HepG2 (cell line): ENCODE measurements around the gene C1orf159. TPM values are rescaled to one million over a fixed set of nuclear protein-coding genes. Genes with fewer than 3 reads are reported as not detected.
A peak's percentile ranks its signal among the peaks of the same experiment; 100 is the strongest.

Experiments used
- ATF7 ChIP-seq, 2 experiments: fragments of 450-650 bp in 1 of 2; sonication (generic) in 1 of 2; formaldehyde crosslinking in 1 of 2; IDR thresholded peaks; 2 replicates each; pipeline versions ENCODE4 v1.4.0 to v1.6.1; 2016 to 2020; ENCODE audit warnings: antibody characterized with exemption in 1 of 2, mild to moderate bottlenecking in 1 of 2, missing genetic modification reagents in 1 of 2
- EP300 ChIP-seq, 3 experiments: sonication (generic) in 1 of 3; formaldehyde crosslinking in 1 of 3; IDR thresholded peaks; 2 replicates each; pipeline versions ENCODE4 v1.5.1 to v1.6.1; 2011 to 2020; ENCODE audit warnings: low read depth in 2 of 3, low read length in 2 of 3, borderline replicate concordance in 1 of 3, improper control_type of control experiment in 1 of 3, mild to moderate bottlenecking in 1 of 3, missing genetic modification reagents in 1 of 3, moderate library complexity in 1 of 3
- HNRNPL ChIP-seq: fragments of 200-400 bp; formaldehyde crosslinking; IDR thresholded peaks from 2 replicates; pipeline ENCODE4 v1.6.1; 2017; ENCODE audit warnings: mild to moderate bottlenecking, low read depth, low read length
- KAT8 ChIP-seq: IDR thresholded peaks from 2 replicates; pipeline ENCODE4 v1.6.1; 2016; ENCODE audit warnings: missing genetic modification reagents, missing compliant biosample characterization
- KMT2B ChIP-seq: IDR thresholded peaks from 2 replicates; pipeline ENCODE4 v1.6.1; 2016; ENCODE audit warnings: missing genetic modification reagents, missing compliant biosample characterization
- MIER2 ChIP-seq: IDR thresholded peaks from 2 replicates; pipeline ENCODE4 v1.6.1; 2016; ENCODE audit warnings: missing biosample characterization, missing genetic modification reagents
- TARDBP ChIP-seq: sonication (generic); formaldehyde crosslinking; IDR thresholded peaks from 2 replicates; pipeline ENCODE4 v1.8.0; 2022; ENCODE audit warnings: mild to moderate bottlenecking, missing genetic modification reagents
- XRCC5 ChIP-seq: fragments of 200-400 bp; formaldehyde crosslinking; optimal IDR thresholded peaks from 2 replicates; pipeline ENCODE3; 2017; ENCODE audit warnings: mild to moderate bottlenecking, low read length
- ZMYM3 ChIP-seq: sonication (generic); formaldehyde crosslinking; IDR thresholded peaks from 2 replicates; pipeline ENCODE4 v1.5.1; 2020; ENCODE audit warnings: mild to moderate bottlenecking, missing genetic modification reagents
- ZNF124 ChIP-seq: sonication (generic); formaldehyde crosslinking; IDR thresholded peaks from 2 replicates; pipeline ENCODE4 v1.4.0; 2020; ENCODE audit warnings: missing genetic modification reagents
- polyA plus RNA-seq, 8 experiments: library from polyadenylated mRNA; depleted of rRNA in 3 of 8; stranded (reverse) in 7 of 8; unstranded in 1 of 8; fragments of >200 nt; fragmentation: Illumina TruSeq in 4 of 8; extraction: Trizol in 4 of 8; gene quantifications; 2 replicates each; pipeline versions ENCODE4 v1.2.1 to v1.2.3, GENCODE V29; 2011 to 2016; ENCODE audit warnings: low read depth in 4 of 8, missing spikeins in 1 of 8, mixed read lengths in 1 of 8; ENCODE audit not compliant: insufficient read depth in 1 of 8
- total RNA-seq, 5 experiments: library from RNA; depleted of rRNA; stranded (reverse); fragments of >200 nt; fragmentation: Illumina TruSeq; extraction: Trizol; gene quantifications; 2 replicates each; pipeline ENCODE4 v1.2.3, GENCODE V29; 2016; ENCODE audit warnings: low read depth in 1 of 5
- TF ChIP-seq, protein P1 (sequence below): sonication (generic); formaldehyde crosslinking; IDR thresholded peaks from 2 replicates; pipeline ENCODE4 v1.5.1; 2020; ENCODE audit warnings: missing genetic modification reagents, mild to moderate bottlenecking, borderline replicate concordance

The C1orf159 gene
- total and polyA plus RNA-seq, 2 of the 13 experiments (the other 11 are each of a cell fraction or from before 2014, with no cell fraction given) = 3.8 to 6.7 TPM

DNA sequence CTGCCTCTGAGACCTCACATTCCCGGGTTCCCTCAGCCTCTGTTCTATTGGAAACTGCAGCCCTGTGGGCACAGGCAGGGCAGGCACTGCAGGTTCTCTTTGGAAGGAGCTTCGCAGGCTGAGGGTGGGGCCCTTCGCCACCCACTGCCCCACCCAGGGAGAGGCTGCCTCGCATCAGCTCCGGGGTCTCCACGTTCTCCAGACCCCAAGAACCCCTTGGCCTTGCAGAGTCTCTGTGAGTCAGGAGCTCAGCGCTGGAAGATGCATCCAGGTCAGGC is 8.6 kb upstream of the C1orf159 start (continued):
- TF ChIP-seq, protein P1, sequence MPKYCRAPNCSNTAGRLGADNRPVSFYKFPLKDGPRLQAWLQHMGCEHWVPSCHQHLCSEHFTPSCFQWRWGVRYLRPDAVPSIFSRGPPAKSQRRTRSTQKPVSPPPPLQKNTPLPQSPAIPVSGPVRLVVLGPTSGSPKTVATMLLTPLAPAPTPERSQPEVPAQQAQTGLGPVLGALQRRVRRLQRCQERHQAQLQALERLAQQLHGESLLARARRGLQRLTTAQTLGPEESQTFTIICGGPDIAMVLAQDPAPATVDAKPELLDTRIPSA (CRISPR knock-in tag) = peak; percentile 83; the same call in 1 of the 2 replicates
- TF ChIP-seq TARDBP (CRISPR knock-in tag) = 0 out of 2 replicates have a peak, but pooled peaks have one; percentile 13
- no peak for TF ChIP-seq KMT2B (CRISPR knock-in tag)
- TF ChIP-seq MIER2 (CRISPR knock-in tag) = no peak
- 0 out of 2 replicates have a peak, but pooled peaks have one; percentile 75 for TF ChIP-seq HNRNPL
- 0 out of 2 replicates have a peak, but pooled peaks have one; percentile 29 for TF ChIP-seq ZNF124 (CRISPR knock-in tag)
- TF ChIP-seq KAT8 (CRISPR knock-in tag) = no peak
- peak; percentile 29 for TF ChIP-seq XRCC5
- 0 out of 2 replicates have a peak, but pooled peaks have one; percentile 25 for TF ChIP-seq ZMYM3
- no peak for TF ChIP-seq EP300 (IDR thresholded peaks at IDR 0.05; ENCODE audit: low read depth in 2 of 2, low read length in 2 of 2)
- no peak for TF ChIP-seq EP300 (CRISPR knock-in tag; IDR thresholded peaks at IDR 0.05; ENCODE audit: borderline replicate concordance)
- no peak for TF ChIP-seq ATF7 (IDR thresholded peaks at IDR 0.05)
- TF ChIP-seq ATF7 (CRISPR knock-in tag; IDR thresholded peaks at IDR 0.05) = 0 out of 2 replicates have a peak, but pooled peaks have one; percentile 2
